ENCODE results near the gene ORC5.

GRCh38 chr7:104111271-104111670 lies 96.5 kb downstream of the ORC5 start:
- TF ChIP-seq CTCF (conservative IDR thresholded peaks at IDR 0.05): no peak
- no peak for TF ChIP-seq ZFX (IDR thresholded peaks at IDR 0.05)
